Activated T-helper 1 cell treated with anti-CD3 and anti-CD28 coated beads, Interleukin-2, amount 50 U/mL, for 16 hours (primary cell): ENCODE measurements around the gene ARMC3.
"Not testable (repeated sequence)": the region's sequence is repeated elsewhere in the genome, so short reads cannot be mapped to it uniquely, and the experiment has no call there.

Experiments used
- DNase-seq, 2 donors: peaks; one replicate each; pipeline ENCODE4 v3.0.0-alpha.2; 2020; ENCODE audit warnings: low read depth in 1 of 2, low spot score in 1 of 2

ARMC3 gene

GRCh38 chr10:23070092-23070912, 142.4 kb downstream of the ARMC3 start:
- not testable (repeated sequence) for DNase-seq

- DNase-seq: no peak
These were observed 143.0 kb downstream of the ARMC3 start for GRCh38 chr10:23070913-23071218.

GRCh38 chr10:23072593-23072992, 144.7 kb downstream of the ARMC3 start:
- not testable (repeated sequence) for DNase-seq

GRCh38 chr10:23073527-23073926, 145.7 kb downstream of the ARMC3 start:
- no peak for DNase-seq

- DNase-seq: no peak
These were observed 147.8 kb downstream of the ARMC3 start for GRCh38 chr10:23075672-23076071.

GRCh38 chr10:23078114-23078513, 150.3 kb downstream of the ARMC3 start:
- DNase-seq: no peak

GRCh38 chr10:23079700-23080099, 151.8 kb downstream of the ARMC3 start:
- DNase-seq: no peak

- DNase-seq: no peak
These were observed 152.4 kb downstream of the ARMC3 start for GRCh38 chr10:23080262-23080661.

GRCh38 chr10:23081221-23081750, 153.4 kb downstream of the ARMC3 start:
- no peak for DNase-seq

GRCh38 chr10:23081891-23082290, 154.0 kb downstream of the ARMC3 start:
- DNase-seq: no peak
